Uterus (tissue), 4 donors: ENCODE data around the gene PLEKHJ1. TPM values are rescaled to one million over a fixed set of nuclear protein-coding genes. Genes with fewer than 3 reads are reported as not detected.

Source experiments
- DNase-seq, 2 donors: peaks; one replicate each; pipeline ENCODE4 v3.0.0-alpha.2; 2019 to 2020
- H3K27ac ChIP-seq, 2 donors: fragments of 200-600 bp; sonication (generic); 1 replicate in 1 of 2; 2 replicates in 1 of 2; pipeline ENCODE4 v1.5.1; 2016 to 2018
- H3K27me3 ChIP-seq, 2 donors: fragments of 200-600 bp; sonication (generic); one replicate each; pipeline ENCODE4 v1.5.1; 2018 to 2019; ENCODE audit warnings: control low read depth in 1 of 2
- H3K36me3 ChIP-seq, 2 donors: fragments of 200-600 bp; sonication (generic); one replicate each; pipeline ENCODE4 v1.5.1; 2019; ENCODE audit warnings: control low read depth in 1 of 2
- H3K4me1 ChIP-seq, 2 donors: fragments of 200-600 bp; sonication (generic); one replicate each; pipeline ENCODE4 v1.5.1; 2018 to 2019; ENCODE audit warnings: control low read depth in 1 of 2
- H3K4me3 ChIP-seq, 2 donors: fragments of 200-600 bp; sonication (generic); 1 replicate in 1 of 2; 2 replicates in 1 of 2; pipeline ENCODE4 v1.5.1; 2018 to 2019; ENCODE audit warnings: mild to moderate bottlenecking in 1 of 2
- H3K9me3 ChIP-seq, 2 donors: fragments of 200-600 bp; sonication (generic); one replicate each; pipeline ENCODE4 v1.5.1; 2019; ENCODE audit warnings: control low read depth in 1 of 2
- POLR2A ChIP-seq, 2 donors: fragments of 450-650 bp; IDR thresholded peaks; one replicate each; pipeline ENCODE4 v1.6.1; 2016; ENCODE audit warnings: antibody characterized with exemption in 2 of 2, mild to moderate bottlenecking in 1 of 2, moderate library complexity in 1 of 2
- intact Hi-C: fragments of 100-400 bp; cut with DNase I; formaldehyde crosslinking; loops from one replicate; pipeline ENCODE4 v1.15.1; 2023; ENCODE audit warnings: low total_unique reads
- total RNA-seq, 4 donors: library from RNA; depleted of rRNA in 3 of 4; stranded (reverse); fragments of >200 nt in 3 of 4; gene quantifications; one replicate each; pipeline versions ENCODE4 v1.1.0 to v1.2.4, GENCODE V29; 2014 to 2023
- TF ChIP-seq, protein P1 (sequence below), 4 experiments: fragments of 200-600 bp in 2 of 4; fragments of 450-650 bp in 2 of 4; sonication (generic) in 2 of 4; IDR thresholded peaks; one replicate each; pipeline ENCODE4 v1.5.1; 2016 to 2019; ENCODE audit warnings: antibody characterized with exemption in 4 of 4, mild to moderate bottlenecking in 2 of 4, moderate library complexity in 1 of 4
- donor health status: DM: yes; HTN: yes; CAD: no.

Gene PLEKHJ1
- total RNA-seq, 4 donors from 2014 or later: 5.9 to 56.7 (median 30.1) TPM

DNA sequence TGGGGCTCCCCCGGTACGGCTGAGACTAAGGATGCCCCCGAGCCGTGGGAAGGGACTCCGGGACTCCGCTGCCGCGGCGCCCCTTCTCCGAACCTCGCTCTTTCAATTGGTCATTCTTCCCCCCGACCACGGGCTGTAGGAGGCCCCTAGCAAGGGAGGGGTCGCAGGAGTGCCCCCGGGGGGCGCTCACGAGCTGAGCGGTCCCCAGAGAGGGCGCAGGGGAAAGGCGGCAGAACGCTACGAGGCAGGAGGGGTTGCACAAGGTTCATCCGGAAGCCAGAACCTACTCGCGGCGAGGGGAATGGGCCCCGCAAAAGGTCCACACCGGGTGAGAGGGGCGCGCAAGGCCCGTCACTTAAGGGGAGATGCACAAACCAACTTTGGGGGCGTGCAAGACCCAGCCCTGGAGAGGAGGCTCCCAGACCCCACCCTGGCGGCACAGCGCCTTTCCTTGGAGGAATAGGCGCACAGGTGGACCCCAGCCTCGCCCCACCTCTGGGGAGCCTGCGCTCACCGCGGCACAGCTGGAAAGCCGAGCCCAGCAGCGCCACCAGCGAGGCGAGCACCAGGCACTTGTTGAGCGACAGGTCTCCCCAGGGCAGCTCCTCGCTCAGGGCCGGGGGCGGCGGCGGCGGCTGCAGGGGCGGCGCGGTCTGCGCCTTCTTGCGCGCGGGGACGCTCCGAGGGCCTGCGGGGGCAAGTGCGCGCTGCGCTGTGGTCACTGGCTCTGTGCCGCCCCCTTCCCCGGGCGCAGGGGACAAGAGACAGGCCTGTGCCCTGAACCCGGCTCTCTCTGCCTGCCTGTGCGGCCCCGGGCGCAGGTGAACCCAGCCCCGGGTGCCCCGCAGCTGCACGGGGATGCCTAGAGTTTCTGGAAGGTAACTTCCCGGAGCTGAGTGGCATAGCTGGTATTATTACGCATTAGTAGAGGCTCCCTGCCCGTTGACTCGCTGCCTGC lies 17.3 kb upstream of the PLEKHJ1 start:
- Histone ChIP-seq H3K36me3 (no peaks in the 10 kb centered on the region), H3K4me3 (no peak overlapping the region), H3K27me3 (peaks cover 0 to 25% of the 10 kb centered on the region in 2 donors), H3K9me3 (no peaks in the 10 kb centered on the region), H3K4me1 (peaks cover 0 to 30% of the 10 kb centered on the region in 2 donors), H3K27ac (no peak overlapping the region)
- no peak for DNase-seq
- intact Hi-C loops: no loop called here
- TF ChIP-seq, protein P1, sequence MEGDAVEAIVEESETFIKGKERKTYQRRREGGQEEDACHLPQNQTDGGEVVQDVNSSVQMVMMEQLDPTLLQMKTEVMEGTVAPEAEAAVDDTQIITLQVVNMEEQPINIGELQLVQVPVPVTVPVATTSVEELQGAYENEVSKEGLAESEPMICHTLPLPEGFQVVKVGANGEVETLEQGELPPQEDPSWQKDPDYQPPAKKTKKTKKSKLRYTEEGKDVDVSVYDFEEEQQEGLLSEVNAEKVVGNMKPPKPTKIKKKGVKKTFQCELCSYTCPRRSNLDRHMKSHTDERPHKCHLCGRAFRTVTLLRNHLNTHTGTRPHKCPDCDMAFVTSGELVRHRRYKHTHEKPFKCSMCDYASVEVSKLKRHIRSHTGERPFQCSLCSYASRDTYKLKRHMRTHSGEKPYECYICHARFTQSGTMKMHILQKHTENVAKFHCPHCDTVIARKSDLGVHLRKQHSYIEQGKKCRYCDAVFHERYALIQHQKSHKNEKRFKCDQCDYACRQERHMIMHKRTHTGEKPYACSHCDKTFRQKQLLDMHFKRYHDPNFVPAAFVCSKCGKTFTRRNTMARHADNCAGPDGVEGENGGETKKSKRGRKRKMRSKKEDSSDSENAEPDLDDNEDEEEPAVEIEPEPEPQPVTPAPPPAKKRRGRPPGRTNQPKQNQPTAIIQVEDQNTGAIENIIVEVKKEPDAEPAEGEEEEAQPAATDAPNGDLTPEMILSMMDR (IDR thresholded peaks at IDR 0.05): no peak
- no peak for TF ChIP-seq POLR2A (IDR thresholded peaks at IDR 0.05)

DNA sequence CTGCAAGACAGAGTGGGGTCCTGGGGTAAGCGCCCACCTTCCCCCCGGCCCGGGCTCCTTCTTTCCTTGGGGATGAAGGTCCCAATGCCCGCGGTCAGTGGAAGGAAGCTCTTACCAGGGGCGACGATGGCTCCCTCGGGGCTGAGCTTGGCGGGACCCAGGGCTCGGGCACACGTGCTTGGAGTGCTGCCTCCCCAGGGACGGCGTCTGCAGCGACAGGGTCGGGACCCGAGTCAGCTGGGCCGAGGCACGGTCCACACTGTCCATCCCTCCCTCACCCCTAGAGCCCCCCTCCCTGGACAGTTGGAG lies 16.6 kb upstream of the PLEKHJ1 start:
- Histone ChIP-seq H3K27me3 (peaks cover 0 to 25% of the 10 kb centered on the region in 2 donors), H3K4me3 (no peak overlapping the region), H3K9me3 (no peaks in the 10 kb centered on the region), H3K27ac (no peak overlapping the region), H3K36me3 (no peaks in the 10 kb centered on the region), H3K4me1 (peaks cover 0 to 30% of the 10 kb centered on the region in 2 donors)
- no peak for DNase-seq
- TF ChIP-seq, protein P1 (IDR thresholded peaks at IDR 0.05): no peak
- TF ChIP-seq POLR2A (IDR thresholded peaks at IDR 0.05): no peak
- intact Hi-C loops: no loop called here

DNA sequence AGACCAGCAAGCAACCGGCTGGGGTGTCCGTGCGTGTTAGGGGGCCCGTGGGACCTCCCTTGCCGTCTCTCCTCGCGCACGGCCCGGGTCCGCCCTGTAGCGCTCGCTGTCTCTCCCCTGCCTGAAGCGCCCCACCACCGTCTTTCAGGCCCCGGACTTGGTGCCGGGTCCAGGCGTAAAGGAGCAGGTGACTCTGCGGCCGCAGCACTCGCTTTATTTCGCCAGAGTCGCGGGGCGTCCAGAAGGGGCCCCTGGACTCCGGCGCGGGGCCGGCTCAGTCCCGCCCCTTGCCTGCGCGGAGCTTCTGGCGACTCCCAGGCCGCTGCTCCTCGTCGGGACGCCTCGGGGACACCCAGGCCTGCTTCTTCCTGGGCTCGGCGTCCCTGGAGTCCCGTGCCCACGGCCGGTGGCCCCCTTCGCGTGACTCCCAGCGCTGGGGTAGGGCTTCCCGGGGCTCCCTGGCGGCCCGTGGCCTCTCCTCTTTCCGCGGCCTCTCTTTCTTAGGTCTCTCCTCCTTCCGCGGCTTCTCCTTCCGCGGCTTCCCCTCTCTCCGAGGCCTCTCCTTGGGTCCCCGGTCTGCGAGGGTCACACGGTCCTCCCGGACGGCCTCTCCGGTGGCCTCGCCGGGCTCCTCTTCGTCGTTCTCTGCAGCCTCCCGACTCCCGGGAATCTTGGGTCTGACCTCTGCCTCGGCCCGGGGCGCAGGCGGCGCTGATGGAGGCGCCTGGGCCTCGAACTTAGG lies 16.1 kb upstream of the PLEKHJ1 start:
- no peaks in the 10 kb centered on the region for H3K36me3 ChIP-seq
- intact Hi-C loops: no loop called here
- TF ChIP-seq, protein P1 (IDR thresholded peaks at IDR 0.05): no peak
- TF ChIP-seq POLR2A (IDR thresholded peaks at IDR 0.05): no peak
- no peak for DNase-seq
- no peak overlapping the region for H3K27ac ChIP-seq
- no peak overlapping the region for H3K4me3 ChIP-seq
- peaks cover 0 to 25% of the 10 kb centered on the region in 2 donors for H3K27me3 ChIP-seq
- peaks cover 0 to 30% of the 10 kb centered on the region in 2 donors for H3K4me1 ChIP-seq
- no peaks in the 10 kb centered on the region for H3K9me3 ChIP-seq

DNA sequence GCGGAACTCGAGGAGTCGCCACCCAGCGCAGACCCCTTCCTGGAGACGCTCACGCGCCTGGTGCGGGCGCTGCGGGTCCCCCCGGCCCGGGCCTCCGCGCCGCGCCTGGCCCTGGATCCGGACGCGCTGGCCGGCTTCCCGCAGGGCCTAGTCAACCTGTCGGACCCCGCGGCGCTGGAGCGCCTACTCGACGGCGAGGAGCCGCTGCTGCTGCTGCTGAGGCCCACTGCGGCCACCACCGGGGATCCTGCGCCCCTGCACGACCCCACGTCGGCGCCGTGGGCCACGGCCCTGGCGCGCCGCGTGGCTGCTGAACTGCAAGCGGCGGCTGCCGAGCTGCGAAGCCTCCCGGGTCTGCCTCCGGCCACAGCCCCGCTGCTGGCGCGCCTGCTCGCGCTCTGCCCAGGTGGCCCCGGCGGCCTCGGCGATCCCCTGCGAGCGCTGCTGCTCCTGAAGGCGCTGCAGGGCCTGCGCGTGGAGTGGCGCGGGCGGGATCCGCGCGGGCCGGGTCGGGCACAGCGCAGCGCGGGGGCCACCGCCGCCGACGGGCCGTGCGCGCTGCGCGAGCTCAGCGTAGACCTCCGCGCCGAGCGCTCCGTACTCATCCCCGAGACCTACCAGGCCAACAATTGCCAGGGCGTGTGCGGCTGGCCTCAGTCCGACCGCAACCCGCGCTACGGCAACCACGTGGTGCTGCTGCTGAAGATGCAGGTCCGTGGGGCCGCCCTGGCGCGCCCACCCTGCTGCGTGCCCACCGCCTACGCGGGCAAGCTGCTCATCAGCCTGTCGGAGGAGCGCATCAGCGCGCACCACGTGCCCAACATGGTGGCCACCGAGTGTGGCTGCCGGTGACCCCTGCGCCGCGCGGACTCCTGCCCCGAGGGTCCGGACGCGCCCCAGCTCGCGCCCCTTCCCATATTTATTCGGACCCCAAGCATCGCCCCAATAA lies 15.3 kb upstream of the PLEKHJ1 start:
- intact Hi-C loops: no loop called here
- Histone ChIP-seq H3K4me1 (peaks cover 0 to 30% of the 10 kb centered on the region in 2 donors), H3K27me3 (peaks cover 0 to 25% of the 10 kb centered on the region in 2 donors)

More for the DNA sequence above, 15.3 kb upstream of the PLEKHJ1 start:
- TF ChIP-seq, protein P1 (IDR thresholded peaks at IDR 0.05): no peak
- no peak for TF ChIP-seq POLR2A (IDR thresholded peaks at IDR 0.05)
- Histone ChIP-seq H3K27ac (no peak overlapping the region), H3K4me3 (no peak overlapping the region), H3K36me3 (no peaks in the 10 kb centered on the region), H3K9me3 (no peaks in the 10 kb centered on the region)
- no peak for DNase-seq
